LNCAP (cell line): ENCODE results near the gene GRIN2A.

Experiments used
- CTCF ChIP-seq: fragments of 450-650 bp; IDR thresholded peaks from 2 replicates; pipeline ENCODE4 v1.5.1; 2017; ENCODE audit warnings: mild to moderate bottlenecking

GRIN2A gene

GRCh38 chr16:10220942-10221341 lies 38.7 kb upstream of the GRIN2A start:
- TF ChIP-seq CTCF, result no peak

- no peak for TF ChIP-seq CTCF
Measured at GRCh38 chr16:10219742-10220141, 37.5 kb upstream of the GRIN2A start.

- TF ChIP-seq CTCF, result no peak
Measured at GRCh38 chr16:10218490-10219206, 36.4 kb upstream of the GRIN2A start.

GRCh38 chr16:10213748-10214147 lies 31.5 kb upstream of the GRIN2A start:
- TF ChIP-seq CTCF, result no peak

- TF ChIP-seq CTCF, result no peak
Measured at GRCh38 chr16:10210944-10211343, 28.7 kb upstream of the GRIN2A start.

GRCh38 chr16:10206865-10207264 lies 24.6 kb upstream of the GRIN2A start:
- TF ChIP-seq CTCF, result no peak

GRCh38 chr16:10206215-10206614 lies 24.0 kb upstream of the GRIN2A start:
- TF ChIP-seq CTCF, result no peak

- no peak for TF ChIP-seq CTCF
Measured at GRCh38 chr16:10205688-10206087, 23.5 kb upstream of the GRIN2A start.
